NCI-H1048 (cell line): ENCODE data around the gene ANTXR1.

Source experiments
- DNase-seq: peaks from one replicate; lab custom pipeline; 2025; lab: John Stamatoyannopoulos, UW

Gene ANTXR1

GRCh38 chr2:69279931-69280681, 267.1 kb downstream of the ANTXR1 start:
- DNase-seq: no peak

DNA sequence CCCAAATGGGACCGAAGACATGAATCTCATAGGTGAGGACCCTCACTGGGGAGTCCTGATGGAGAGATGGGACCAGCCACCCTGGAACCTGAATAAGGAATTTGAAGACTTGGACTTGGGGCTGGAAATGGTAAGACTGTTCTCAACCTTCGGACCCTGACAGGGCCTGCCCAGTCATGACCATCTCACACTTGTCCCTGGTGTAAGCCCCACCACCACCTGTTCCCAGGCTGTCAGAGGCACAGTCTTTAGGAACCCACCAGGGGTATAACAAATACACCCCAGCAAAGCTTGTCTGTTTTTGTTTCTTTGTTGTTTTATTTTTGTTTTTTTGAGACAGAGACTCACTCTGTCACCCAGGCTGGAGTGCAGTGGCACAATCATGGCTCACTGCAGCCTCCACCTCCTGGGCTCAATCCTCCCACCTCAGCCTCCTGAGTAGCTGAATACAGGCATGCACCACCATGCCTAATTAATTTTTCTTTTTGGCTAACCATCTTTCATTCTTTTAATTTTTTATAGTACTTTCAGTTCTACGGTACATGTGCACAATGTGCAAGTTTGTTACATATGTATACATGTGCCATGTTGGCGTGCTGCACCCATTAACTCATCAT, 267.9 kb downstream of the ANTXR1 start:
- DNase-seq: no peak

GRCh38 chr2:69285379-69285894, 272.5 kb downstream of the ANTXR1 start:
- DNase-seq: no peak

GRCh38 chr2:69287544-69287943, 274.6 kb downstream of the ANTXR1 start:
- no peak for DNase-seq

DNA sequence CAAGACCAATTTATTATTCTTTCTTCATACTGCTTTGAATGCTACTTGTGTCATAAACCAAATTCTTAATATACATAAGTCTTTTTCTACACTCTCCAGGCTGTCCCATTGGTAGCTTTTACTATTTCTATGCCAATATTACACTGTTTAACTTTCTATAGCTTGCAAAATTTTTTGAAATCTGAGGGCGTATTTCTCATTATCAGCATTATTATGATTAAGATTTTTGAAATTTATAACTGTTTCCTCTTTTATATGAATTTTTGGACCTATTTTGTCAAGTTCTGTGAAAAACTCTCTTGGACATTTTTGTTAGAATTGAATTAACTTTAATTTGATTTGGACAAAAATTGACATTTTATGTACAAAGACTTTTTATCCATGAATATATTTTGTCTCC, 275.4 kb downstream of the ANTXR1 start:
- no peak for DNase-seq

DNA sequence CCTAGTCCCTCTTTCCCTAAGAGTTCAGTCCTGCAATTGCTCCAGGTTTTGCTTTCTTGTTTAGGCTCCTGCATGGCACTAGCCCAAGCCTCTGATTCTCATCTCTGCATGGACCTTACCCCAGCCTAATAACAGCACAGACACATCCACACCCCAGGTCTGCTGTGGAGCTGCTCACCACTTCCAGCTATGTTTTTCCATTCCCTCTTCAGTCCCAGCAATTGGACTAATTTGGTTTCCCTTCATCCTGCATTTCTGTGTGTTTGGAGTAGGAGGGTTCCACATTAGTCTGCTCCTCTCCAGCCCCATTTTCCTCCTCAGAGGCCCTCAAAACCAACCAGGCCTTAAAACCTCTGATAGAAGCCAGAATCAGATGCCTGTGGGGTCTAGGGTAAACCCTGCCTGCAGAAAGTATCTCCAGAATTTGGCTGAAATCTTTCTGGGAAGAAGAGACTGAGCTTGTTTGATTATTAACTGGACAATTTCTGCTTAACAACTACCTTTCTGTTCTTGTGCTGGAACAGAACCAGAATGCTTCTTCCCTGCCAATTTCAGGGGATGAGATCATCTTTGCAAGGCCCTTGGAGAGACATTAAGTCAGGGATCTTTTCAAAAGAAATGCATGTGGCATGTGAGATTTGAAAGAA, 278.1 kb downstream of the ANTXR1 start:
- DNase-seq: no peak

DNA sequence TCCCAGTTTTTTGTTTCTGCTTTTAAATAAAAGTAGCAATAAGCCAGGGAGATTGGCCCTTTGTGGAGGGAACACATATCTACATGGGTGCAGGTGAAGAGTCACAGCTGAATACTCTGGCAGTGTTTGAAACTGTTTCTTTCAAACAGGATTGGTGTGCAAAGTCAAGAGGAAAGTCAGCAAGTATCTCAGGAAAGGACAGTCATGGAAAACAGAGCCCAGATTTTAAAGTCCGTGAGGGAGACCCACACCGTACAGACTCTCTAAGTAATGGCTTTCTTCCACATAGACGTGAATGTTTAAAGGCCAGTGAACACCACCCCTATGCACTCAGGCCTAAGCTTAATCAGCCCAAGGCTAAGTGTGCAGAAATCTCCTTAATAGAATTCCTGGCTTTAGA, 278.7 kb downstream of the ANTXR1 start:
- no peak for DNase-seq

DNA sequence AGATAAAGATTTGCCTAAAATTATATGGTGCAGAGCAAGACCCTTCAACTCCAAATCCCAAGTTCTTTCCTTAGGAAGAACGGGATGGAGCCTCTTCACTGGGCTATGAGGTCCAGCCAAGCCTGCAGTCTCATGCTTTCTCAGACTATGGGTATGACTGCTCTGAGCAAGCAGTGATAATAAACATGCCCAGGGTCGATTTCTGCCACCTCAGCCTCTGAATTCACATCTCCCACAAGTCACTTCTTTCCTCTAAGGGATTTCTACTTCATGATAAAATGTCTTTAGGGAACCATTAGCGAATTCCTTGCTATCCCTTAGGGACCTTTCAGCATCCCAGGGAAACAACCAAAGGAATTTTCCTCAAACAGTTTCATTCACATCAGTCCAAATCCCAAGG, 279.3 kb downstream of the ANTXR1 start:
- no peak for DNase-seq

DNA sequence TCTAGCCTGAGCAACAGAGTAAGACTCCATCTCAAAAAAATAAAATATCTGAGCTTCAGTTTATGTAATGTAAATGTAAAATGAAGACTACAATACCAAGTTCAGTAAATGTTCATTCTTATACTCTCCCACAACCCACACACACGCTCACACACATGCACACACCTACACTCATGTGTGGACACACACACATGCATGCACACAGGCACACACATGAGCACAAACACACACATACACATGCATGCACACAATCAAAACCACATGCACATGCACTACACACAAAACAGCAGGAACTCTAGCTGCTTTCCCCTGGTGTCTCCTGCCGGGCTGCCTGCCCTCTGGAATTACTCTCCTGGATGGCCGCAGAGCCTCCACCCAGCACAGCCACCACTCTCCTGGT, 283.4 kb downstream of the ANTXR1 start:
- no peak for DNase-seq

GRCh38 chr2:69297216-69297615, 284.2 kb downstream of the ANTXR1 start:
- DNase-seq: no peak

GRCh38 chr2:69298261-69298660, 285.3 kb downstream of the ANTXR1 start:
- no peak for DNase-seq

DNA sequence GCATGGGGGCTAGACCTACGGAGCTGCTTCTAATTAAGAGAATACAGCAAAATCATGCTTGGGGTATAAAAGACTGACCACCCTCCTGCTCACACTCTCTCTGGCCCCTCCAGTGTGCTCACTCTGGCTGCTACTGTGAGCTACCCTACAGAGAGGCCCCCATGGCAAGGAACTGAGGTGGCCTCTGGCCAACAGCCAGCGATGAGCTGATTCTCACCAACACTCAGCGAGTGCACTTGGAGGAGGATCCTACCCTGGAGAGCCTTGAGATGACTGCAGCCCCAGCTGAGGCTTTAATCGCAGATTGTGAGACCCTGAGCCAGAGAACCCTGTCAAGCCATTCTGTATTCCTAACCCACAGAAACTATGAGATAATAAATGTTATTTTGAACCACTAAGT, 285.9 kb downstream of the ANTXR1 start:
- no peak for DNase-seq
